OCI-LY3 (cell line): ENCODE data around the gene TMEM26.

Experiments
- CTCF ChIP-seq: fragments of 200-600, 300-600 bp; sonication (generic); IDR thresholded peaks from 2 replicates; pipeline ENCODE4 v1.5.1; 2014; ENCODE audit warnings: antibody characterized with exemption, low read length, low read depth
- EZH2phosphoT487 ChIP-seq: fragments of 200-600 bp; shearing (Covaris generic); IDR thresholded peaks from 2 replicates; pipeline ENCODE4 v1.6.1; 2018; ENCODE audit warnings: antibody characterized with exemption, mixed run types, low read depth

- TF ChIP-seq CTCF, result no peak
- TF ChIP-seq EZH2phosphoT487, result no peak
Measured at GRCh38 chr10:61486738-61487396, 33.7 kb upstream of the TMEM26 start.
